HG02642 (cell line): ENCODE data around the gene RHBDF2.

Experiments
- ATAC-seq: cut with Tn5 transposase; IDR thresholded peaks from one replicate; pipeline ENCODE4 v1.9.1; 2021; ENCODE audit warnings: mild to moderate bottlenecking; ENCODE audit not compliant: unreplicated experiment, poor library complexity

Gene RHBDF2

DNA sequence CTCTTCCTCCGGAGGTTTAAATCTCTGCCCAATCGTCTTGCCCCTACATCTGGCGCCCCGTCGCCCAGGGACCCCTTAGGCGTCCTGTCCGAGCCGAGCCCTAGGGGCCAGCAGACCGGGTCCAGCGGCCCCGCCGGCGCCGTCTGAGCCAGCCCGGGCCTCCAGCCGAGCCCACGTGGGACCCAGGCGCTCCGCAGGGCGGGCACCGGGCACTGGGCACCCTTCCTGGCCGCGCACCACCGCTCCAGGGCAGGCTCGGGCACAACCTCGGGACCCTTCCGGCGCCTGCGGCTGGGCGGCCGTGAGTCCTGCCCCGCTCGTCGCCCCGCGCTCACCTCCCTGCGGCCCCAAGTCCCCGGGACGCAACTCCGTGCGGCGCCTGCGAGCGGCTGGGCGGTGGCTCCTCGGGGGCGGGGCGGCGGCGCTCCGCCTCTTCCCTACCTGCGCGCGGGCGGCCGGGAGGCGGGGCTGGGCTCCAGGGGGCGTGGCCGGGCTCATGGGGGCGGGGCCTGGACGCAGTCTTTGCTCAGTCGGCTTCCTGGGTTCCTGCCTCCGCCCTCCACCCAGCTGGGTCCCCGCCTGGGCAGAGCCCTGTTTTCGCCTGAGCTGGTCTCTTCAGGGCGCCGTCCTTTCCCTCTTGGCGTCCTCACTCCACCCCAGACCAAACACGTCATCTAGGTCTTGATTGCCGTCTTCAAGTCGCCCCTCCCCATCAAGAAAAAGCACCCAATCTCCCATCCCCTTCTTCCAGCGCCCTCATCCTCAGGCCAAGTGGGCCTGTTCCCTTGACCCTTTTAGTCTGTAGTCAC is at the start of gene RHBDF2:
TSS of gene RHBDF2 (minus strand) at position 406 of the 809 bp plus-strand sequence. CDS start 19,899 bp downstream, outside the sequence.
- peak; percentile 82 for ATAC-seq

DNA sequence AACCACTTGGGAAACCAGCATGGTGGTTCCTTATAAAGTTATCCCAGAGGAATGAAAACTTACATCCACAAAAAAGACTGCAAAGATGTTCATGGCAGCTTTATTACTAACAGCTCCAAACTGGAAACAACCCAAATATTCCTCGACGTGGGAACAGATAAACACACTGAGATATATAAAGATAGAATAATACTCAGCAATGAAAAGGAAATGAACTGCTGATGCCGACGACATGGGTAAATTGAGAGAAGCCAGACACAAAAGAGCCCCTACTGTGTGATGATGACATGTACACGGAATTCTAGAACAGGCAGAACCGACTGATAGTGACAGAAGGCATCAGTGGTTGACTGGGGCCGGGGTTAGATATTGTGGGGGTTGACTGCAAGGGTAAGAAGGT is 48.3 kb upstream of the RHBDF2 start:
- no peak for ATAC-seq

DNA sequence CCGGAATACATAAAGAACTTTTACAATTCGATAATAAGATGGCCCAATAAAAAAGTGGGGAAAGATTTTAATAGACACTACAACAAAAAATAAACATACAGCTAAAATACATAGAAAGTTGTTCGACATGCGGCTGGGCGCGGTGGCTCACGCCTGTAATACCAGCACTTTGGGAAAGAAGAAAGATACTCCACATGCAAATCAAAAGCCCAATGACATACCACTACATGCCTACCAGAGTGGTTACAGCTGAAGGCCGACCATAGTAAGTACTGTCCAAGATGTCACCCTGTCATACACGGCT is 47.9 kb upstream of the RHBDF2 start:
- ATAC-seq = no peak

DNA sequence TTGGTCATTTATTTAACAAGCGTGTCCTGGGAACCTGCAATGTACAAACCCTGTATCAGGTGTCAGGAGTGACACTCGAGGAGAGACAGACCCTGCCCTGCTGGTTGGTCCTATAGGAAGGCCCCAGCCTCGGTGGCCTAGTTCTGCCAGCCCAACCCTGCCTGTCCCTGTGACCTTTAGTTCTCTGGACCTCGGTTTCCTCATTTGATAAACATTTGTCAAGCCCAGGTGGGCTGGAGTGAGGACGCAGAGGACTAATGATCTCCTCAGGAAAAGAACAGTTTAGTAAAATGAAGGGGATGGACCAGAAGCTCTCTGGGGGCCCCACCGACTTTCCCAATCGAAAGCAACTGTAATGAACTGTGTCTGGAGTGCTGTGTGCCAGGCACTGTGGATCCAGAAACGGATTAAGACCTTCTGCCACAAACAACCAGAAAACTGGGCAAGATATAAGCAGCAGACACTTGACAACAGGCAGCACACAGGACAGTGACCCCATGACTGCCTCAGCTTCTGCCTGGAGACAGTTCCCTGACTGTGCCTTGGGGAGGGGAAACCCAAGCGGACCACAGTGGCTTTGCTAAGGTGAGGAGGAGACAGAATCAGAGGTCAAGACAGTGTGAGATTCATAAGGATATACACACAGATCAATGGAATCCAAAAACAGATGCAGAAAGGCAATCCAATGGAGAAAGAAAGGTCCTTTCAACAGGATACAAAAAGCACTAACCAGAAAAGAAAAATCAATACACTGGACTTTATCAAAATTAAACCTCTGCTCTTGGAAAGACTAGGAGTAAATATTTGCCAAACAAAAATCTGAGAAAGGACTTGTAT is 47.4 kb upstream of the RHBDF2 start:
- no peak for ATAC-seq

DNA sequence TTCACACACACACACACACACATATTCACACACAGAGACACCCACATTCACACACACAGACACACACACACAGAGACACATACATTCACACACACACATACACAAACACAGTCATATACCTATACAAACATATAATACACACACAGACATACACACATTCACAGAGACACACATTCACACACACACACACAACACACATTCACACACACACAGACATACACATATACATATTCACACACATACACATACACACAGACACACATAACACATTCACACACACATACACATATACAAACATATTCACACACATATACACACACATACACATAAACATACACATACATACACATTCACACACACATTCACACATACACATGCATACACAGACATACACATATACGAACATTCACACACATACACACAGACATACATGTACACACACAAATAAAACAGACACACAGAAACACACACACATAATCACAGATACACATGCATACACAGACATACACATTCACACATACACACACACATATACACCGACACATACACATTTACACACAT is 46.5 kb upstream of the RHBDF2 start:
- ATAC-seq = no peak

DNA sequence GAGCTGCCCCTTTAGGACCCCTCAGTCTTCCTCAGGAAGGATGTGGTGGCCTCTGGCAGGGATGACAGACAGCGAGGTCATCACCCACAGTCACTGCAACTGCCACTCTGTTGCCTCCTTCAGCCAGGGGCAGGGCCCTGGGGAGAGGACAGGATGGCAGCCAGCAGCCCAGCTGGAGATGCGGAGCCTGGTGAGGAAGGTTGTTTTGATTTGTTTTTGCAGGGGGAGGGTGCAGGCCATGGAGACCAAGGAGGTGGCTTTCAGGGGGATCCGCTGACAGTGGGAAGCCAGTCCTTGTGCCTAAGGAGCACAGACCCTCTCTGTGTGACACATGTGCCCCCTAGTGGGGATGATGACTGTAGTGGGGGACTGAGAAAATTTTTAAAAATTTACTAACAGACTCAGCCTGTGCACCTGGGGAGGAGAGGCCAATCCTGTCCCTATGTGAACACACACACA is 46.0 kb upstream of the RHBDF2 start:
- ATAC-seq = no peak

DNA sequence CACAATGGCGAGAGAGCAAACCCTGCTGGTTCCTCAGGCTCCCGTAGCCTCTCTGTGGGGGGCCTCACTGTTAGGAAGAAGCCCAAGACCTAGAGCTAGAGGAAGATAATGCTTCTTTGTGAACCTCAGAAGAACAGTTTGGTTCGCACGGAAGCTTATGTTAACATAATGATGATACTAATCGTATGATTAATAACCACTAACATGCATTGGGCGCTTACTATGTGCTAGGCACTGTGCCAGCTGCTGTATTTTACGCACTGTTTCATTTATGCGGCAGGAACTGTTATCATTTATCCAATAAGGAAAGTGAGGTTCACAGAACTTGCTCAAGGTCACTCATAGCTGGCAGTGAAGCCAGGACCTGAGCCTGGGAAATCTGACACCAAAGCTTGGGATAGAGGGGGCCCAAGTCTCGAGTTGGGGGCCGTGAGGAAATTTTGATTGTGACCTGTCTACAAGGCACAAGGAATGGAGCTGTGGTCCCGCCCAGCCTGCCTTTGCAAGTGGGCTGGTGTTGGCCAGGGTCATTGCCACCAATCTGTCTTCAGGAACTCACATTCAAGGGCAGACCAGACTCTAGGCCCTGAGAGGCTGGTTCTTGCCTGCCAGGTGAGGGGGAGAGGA is 45.4 kb upstream of the RHBDF2 start:
- no peak for ATAC-seq

DNA sequence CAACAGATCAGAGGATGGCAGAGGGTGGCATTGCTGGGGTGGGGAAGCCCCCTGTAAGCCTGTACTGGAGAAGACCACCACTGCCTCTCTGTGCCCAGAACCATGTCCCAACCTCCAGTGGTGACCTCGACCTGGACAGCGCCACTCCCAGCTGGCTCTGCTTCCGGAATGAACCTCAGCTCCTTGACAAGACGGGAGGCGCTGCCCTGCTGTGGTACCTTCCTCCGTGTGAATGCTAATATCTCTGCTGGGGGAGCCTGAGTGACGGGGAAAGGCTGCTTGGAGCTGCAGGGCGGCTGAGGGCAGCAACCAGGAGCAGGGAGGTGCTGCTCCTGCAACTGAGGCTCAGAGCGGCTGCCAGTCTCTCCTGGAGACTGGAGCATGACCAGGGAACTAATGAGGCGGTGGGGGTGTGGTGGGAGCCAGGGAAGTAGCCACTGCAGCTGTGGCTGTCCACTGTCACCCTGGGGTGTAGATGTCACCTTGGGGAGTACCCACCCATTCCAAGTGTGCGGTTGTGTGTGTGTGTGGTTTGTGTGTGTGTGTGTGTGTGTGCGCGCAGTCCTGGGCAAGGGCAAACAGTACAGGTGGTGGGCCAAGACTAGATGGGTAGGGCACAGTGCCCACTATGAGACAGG is 44.8 kb upstream of the RHBDF2 start:
- ATAC-seq = no peak

DNA sequence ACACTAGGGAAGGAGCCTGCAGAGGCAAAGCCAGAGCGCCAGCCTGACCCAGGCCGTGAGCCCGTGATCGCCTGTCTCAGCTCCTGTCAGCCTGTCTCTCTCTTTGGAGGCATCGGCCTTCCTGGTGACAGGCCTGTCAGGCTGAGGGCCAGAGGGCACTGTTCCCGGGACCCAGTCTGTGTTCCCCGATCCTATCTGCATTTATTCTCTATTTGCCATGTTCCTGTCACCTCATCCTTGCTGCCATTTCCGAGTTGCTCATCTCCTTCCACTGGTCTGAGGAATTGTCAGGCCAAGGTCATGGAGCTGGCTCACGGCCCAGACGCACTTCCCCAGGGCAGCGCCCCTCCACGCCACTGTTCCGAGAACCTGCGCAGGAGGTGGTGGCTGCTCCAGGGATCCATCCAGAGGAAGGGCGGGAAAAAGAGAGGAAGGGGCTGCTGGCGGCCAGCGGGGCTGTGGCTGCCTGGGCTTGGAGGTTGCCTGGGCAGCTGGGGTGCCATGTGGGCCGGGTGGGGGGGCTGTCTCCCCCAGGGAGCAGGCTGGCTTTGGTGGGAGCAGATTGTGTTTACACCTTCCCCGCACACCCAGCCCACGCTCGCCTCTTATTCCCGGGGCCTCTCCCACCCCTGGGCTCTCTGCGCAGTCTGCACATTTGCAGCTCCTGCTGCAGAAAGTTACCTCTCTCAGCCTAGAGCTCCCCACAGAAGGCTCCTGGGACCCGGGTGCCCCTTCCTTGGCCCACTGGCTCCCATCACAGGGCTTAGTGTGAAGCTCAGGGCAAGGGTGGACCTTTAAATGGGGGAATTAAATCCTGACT is 43.5 kb upstream of the RHBDF2 start:
- no peak for ATAC-seq

DNA sequence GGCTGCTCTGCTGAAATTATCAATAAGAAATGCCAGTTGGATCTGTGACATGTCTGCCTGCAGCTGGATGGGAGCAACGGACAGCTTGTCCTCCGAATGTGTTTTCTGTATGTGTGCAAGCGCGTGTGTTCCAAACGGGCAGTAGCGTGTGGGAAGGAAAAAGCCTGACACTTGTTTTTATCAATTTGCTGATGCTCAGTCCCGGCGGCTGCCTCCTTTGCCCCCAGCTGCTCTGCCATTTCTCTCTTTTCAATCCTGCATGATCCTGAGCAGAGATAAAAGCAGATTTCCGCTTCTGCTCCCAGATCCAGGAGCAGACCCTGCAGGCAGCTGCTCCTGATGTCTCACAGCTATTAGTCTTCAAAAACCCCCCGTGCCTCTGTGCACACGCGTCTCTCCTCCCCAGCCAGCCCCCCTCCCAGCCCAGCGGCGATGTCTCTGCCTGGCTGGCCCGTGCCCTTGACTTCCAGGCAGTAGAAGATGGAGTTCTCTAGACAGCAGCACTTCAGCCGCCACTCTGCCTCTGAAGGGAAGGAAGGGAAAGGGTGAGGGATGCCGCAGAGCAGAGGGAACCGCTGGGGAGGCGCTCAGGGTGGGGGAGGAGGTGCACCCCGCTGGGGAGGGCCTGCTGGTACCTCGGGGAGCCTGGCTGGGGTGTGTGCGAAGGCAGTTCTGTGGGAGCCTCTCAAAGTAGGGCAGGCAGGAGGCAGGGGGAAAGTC is 42.8 kb upstream of the RHBDF2 start:
- no peak for ATAC-seq

DNA sequence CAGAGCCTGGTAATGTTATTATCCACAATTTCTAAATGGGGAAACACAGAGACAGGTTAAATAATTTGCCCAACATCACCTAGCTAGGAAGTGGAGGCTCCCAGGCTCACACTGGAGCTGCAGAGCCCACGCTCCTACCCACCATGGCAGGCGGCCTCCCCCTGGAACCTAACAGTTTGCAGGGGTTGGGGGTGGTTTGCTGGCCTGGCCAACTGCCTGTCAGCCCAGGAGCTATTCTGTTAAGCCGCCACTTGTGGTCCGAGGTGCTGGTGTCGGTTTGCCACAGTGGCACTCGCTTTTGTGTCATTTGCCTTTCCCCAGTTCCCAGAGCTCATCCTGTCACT is 42.2 kb upstream of the RHBDF2 start:
- no peak for ATAC-seq

DNA sequence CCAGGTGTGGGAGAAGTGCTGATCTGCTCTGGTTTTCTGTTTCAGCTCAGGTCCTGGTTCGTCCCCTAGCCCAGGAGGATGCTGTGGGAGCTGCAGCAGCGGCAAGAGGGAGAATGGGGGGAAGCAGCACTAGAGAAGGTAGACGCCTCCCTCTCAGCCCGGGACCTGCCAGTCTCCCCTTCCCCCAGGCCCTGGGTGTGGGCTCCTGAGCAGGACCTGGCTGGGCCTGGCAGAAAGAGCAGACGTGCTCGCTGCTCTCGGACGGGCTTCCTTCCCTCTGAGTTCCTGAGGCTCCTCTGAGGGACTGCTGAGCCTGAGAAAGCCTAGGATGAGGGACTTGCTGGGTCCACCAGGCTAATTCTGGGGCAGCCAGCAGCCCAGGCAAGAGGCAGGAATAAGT is 41.8 kb upstream of the RHBDF2 start:
- no peak for ATAC-seq

DNA sequence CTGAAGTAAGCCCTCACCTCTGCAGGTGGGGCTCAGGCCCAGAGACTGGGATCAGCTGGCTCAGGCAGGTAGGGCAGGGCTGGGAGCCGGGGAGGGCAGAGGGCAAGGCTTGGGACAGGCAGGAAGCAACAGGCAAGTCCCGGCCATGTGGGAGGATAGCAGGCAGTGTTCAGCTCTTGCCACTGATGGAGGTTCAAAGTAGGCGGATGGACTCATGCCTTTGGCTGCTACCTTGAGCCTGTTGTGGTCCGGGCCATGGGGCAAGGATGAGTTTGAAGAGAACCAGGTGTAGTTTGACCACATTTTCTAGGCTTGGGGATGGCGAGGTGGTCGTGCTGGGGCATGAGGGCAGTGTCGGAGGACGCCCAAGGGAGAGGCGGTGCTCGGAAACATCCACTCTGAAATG is 41.3 kb upstream of the RHBDF2 start:
- no peak for ATAC-seq

DNA sequence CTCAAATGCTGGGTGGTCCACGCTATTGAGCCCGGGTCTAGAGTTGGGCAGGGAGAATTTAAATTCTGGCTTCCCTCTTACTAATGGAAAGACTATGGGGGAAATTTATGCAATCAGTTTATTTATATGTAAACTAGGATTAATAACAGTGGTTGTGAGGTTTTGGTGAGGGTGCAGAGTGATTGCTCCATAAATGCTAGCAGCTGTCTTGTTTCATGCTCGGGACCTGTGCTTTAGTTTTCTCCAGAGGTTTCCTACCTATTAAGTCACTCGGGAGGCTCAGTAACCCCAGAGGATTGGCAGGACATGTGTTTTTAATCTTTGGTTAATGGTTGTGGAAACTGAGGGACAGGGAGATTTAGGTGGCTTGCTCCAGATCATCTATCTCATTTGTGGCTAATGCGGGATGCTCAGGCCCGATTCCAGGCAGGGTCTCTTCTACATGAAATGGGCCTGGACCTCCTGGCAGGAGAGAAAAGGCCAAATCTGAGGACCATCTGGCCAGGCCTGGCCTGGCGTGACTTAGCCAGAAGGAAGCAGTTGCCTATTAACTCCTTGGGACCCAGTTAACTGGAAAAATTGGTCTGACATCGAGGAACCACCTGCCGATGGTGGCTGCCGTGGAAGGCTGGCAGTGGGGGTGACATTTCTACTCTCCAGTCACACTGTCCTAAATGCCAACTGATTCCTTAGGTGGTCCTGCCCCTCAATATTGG is 40.7 kb upstream of the RHBDF2 start:
- ATAC-seq = no peak

DNA sequence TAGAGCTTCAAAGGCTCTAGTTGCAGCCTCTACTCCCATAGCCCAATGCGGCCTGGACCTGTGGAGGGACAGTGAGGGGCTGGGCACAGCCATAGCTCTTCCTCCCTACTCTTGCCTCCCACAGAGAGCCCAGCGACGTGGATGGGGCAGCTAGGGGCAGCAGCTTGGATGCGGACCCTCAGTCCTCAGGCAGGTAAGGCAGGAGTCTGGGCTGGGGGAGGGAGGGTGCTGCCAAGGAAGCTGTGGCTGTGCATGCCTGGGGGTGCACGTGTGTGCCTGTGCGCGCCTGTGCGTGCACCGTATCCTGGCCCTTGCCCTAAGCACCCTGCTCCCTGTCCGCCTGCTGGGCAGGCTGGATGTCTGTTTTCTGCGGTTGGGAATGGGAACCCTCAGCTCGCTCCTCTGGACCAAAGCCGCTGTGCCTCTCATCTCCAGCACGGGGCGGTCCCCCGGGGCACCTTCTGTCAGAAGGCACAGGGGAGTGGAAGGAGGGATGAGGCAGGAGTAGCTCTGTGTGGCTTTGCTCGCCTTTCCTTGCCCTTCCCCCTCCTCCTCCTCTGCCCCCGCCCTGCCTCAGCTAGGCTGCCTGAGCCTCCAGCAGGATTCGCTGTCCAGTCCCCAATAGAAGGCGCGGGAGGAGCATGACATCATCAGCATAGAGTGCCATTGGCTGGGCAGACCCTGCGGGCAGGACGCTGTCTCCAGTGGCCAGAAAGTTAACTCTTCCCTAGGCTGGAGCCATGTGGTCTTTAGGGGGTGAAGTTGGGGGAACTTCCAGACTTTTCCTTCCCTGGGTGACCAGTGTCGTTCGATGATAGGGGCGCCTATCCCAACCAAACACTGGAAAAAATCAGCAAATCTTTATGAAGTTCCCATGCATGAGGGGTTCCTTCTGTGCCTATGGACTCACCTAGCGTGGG is 39.4 kb upstream of the RHBDF2 start:
- no peak for ATAC-seq

DNA sequence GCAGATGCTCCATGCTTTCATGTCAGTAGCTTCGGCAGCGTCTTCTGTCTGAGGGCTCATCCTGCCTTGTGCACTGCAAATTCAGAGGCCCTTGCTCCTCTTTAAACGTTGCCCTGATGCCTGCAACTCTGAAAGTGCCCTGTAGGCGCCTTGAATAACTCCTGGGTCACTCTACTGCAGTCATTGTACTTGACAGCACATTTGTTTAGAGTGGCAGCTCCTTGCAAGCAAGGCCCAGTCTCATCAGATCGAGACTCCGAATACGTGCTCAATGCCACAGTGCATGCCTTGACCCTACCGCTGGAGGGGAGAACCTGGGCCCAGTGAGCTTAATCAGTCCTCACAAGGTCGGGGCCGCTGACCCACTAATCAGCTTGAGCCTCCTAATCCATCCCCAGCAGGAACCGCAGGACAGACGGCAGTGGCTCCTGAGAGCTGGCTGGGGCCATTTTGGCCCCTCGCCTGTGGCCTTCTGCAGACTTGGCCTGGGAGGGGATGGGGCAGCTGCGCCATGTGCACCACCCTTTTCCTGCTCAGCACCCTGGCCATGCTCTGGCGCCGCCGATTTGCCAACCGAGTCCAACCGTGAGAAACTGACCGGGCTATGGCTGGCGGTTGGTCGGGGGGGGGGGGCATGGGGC is 38.5 kb upstream of the RHBDF2 start, which contains the start of gene PRCD:
TSS of gene PRCD (plus strand) at position 414 of the 641 bp plus-strand sequence. CDS start at position 512, 98 bp downstream.
- no peak for ATAC-seq
